HG03521 (cell line): ENCODE measurements around the gene RXRA.
A peak's percentile ranks its signal among the peaks of the same experiment; 100 is the strongest.

Source experiments
- ATAC-seq: cut with Tn5 transposase; IDR thresholded peaks from one replicate; pipeline ENCODE4 v1.9.1; 2021; ENCODE audit warnings: mild to moderate bottlenecking, moderate library complexity; ENCODE audit not compliant: unreplicated experiment

Gene RXRA

DNA sequence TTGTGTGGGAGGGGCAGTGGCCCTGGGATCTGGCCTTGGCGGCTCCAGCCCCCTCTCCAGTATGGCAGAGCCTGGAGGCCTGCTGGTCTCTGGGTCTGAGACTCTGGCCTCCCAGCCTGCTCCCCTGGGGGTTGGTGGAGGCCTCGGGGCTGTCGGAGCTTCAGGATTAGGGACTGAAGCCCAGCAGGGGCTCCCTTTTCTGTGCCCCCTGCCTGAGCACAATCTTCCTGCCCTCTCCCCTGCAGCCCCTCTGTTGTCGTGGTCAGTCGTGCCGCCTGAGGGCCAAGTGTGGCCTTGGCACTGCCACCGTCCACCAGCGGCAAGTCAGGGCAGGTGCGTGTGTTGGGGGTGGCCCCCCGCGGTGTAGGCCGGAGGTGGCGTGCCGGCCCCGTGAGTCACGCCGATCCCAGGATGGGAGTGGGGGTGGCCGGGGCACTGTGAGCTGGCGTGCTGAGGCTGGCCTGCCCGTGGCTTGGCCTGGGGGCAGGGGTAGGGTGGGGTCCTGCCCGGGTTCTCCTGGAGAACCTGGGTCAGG lies 53.6 kb downstream of the RXRA start:
- ATAC-seq: no peak

DNA sequence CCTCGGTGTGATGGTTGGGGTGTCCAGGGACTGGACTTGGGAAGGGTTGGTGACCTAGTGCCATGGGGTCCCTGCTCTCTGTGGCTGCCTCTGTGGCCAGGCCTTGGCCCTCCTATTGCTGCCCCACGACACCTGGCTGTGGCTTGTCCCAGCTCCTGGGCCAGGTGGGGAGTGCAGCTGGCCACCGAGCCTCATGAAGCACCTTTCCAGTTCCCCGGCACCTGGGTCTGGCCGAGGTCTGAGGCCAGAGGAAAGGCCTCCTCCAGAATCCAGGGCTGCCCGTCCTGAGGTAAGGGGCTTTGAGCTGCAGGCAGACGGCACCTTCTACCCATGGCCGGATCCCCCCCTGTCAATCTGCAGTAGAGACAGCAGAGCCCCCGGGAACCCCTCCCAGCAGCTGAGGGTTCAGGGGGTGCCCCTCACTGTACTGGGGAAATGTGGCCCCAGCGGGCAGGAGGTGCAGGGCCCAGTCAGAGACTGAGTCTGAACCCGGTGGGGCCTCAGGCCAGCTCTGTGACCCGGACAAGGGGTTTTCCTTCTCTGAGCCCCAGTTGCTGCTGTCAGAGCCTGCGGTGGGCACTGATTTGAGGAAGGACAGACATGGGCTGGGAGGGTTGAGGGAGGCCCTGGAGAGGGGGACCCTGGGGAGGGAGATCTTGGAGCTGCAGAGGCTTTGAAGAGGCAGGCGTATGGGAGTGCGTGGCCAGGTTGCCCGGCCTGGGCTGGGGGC lies 54.5 kb downstream of the RXRA start:
- ATAC-seq: no peak

DNA sequence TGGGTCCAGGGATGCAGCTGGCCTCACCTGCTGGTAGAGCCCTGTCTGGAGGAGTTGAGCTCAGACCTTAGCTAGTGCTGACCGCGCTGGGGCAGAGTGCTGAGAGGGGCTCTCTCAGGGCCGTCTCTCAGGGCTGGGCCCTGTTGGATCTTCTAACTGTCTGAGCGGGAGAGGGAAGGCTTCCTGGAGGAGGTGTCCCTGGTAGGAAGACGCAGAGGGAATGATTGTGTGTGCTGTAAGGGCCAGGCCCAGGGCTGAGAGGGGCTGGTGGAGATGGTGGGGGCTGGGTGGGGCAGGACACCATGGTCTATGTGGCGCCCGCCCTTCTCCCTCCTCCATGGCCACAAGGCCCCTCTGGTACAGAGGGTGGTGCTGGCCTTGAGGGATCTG lies 55.0 kb downstream of the RXRA start:
- no peak for ATAC-seq

DNA sequence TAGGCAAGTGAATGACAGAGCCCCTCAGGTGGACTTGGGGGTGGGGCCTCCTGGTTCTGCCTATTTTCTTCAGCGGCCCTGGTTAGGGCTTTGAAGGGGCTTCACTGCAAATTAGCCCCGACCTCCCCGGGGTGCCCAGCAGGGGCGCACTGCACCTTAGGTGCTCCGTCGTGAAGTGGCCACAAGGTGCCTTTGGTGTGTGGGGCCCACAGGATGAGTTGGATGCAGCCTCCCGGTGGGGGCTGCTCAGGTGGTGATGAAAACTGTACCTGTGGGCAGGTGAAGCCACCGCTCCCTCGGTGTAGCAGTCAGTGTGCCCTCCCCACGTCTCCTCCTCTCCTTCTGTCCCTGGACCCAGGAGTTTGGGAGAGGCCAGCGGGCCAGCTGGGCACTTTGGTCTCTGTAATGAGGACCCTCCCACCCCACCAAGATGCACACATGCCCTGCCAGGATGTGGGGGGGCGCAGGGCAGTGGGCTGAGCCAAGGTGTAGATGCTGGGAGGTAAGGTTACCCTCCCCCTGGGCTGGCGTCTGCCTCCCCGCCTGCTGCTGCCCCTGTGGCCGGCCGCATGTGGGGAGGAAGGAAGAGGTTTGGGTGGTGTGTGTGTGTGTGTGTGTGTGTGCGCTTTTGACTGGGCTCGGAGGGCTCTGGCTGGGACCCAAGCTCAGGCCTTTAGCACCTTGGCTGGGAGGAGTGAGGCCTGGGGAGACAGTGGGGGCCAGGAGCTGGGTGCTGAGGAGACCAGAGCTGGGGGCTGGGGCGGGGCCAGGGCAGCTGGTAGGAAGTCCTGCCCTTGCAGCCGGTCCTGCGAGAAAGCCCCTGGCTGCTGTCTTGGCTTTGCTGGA lies 55.6 kb downstream of the RXRA start:
- no peak for ATAC-seq

DNA sequence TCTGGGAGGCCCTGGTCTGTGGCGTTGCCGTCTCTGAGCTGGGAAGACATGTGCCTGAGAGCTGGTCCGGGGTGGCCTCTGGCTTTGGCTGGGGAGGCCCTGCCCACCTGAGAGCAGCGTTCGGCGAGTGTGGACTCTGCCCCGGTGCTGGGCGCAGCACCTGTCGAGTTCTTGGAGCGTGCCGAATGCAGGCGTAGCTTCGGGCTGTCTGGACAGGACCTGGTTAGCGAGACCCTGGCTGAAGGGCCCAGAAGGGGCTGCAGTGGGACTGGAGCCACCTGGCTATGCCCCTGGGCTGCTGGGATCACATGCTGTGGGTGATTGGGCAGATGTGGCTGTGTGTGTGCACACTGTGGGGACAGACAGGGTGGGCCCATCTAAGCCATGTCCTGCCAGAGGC lies 56.5 kb downstream of the RXRA start:
- no peak for ATAC-seq

DNA sequence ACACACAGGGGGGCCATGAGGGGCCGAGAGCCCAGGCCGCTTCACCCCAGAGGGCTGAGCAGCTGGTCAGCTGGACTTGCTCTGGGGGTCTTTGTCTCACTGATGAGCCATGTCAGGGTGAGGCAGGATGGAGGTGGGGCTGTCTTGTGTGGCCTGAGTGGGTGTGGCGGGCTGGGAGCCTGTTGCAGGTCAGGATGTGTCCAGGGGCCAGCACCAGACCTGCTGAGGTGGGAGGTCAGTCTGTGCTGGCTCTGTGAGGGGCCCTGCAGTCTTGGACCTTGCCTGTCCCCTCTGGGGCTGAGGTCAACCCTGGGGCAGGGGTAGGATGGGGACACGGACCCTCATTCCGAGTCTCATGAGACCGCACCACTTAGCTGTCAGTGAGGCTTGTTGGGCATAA lies 56.9 kb downstream of the RXRA start:
- no peak for ATAC-seq

DNA sequence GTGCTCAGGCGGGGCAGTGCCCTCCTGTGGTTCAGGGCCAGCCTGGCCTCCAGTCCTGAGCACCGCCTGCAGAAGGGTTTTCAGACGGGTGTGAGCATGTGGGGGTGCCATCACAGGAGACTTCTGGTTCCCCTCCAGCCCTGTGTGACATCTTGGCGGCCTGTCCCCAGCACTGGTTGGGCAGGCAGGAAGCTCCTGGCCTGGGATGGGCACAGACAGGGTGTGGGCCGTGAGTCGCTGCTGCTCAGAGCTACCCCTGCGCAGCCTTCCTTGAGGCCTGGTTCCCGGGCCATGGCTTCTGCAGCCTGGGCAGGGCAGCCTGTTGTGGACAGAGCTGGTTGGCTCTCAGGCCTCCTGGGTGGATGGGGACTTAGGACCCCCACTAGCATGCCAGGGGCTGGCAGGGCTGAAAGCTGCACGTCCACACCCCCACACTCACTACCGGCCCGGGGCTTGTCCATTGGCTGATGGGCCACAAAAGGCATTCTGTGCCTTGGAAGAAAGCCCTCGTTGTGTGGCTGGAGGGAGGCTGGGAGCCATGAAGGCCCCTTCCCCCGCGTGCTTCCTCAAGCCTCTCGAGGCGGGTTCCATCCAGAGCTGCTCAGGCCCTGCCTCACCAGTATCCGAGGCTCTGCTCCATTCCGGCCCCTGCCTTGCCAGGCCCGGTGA lies 58.7 kb downstream of the RXRA start:
- no peak for ATAC-seq

DNA sequence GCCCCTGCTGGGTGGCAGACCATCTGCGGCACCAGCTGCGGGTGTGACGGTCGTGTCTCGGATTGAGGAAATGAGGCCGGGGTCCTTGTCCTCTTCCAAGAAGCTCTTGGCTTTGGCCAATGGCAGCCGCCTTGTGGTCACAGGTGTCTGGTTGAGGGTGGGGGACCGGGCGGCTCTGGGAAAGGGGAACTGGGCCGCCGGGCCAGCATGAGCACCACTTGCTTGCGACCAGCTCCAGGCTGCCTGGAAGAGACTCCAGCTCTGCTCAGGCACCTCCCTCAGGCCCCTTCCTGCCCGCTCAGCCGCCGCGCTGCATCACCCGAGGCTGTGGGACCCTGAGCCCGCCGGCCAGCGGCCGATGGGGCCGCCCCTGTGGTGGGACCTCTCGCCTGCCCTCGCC lies 59.7 kb downstream of the RXRA start:
- ATAC-seq: no peak

DNA sequence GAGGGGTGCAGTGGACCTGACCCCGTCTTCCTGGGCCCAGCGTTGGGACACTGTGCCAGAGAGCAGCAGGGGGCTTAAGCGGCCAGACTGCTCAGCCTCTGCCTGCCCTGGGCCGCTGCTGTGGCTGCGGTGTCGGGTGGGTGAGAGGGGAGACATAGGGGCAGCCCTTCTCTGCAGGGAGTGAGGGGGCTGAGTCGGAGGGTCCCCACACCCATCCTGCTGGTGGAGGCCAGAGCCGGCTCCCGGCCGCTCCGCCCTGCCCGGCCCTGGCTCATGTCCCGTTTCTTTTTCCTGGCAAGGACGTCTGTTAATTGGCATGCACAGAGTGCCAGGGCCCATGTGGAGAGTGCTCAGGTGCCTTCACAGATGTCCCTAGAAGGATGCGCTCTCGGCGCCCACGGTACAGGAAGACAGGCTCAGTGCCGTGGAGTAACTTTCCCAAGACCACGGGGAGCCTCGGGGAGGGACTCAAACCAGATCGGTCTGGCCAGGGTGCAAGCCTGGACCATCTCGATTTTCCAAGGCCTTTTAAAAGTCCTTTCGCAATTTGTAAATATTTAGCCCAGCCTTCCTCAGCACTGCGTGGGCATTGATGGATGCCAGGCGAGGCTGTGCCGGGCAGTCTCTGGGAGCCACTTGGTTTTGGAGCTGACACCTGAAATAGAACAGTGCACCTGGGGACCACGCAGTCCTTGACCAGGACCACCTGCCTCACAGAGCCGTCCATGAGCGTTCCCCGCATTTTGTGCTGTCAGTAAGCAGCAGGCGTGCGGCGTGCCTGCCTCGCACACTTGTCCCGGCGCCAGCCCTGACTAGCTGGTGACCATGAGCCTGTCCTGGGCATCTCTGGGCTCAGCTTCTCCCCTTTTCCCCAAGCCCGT lies 60.9 kb downstream of the RXRA start:
- no peak for ATAC-seq

DNA sequence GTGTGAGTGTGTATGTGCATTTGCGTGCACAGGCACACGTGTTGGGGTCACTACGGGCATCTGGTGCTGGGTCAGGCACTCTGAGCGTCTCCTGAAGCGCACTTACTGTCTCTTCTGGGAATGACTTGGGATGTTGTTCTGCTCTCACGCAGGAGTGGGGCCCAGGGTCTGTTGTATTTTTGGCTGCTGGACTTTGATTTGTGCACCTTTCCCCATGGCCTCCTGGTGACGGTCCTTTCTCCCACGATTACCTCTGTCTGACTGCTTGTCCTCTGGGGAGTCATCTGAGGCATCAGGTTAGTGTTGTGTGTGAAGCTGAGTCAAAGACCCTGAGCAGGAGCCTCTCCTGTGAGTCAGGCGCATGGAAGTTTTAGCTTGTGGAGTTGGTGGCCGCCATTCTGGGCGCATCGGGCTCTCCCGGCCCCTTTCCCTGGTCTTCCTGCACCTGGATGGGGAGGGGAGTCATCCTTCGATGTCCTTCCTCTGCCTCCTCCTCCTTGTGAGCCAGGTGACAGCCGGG lies 62.1 kb downstream of the RXRA start:
- no peak for ATAC-seq

DNA sequence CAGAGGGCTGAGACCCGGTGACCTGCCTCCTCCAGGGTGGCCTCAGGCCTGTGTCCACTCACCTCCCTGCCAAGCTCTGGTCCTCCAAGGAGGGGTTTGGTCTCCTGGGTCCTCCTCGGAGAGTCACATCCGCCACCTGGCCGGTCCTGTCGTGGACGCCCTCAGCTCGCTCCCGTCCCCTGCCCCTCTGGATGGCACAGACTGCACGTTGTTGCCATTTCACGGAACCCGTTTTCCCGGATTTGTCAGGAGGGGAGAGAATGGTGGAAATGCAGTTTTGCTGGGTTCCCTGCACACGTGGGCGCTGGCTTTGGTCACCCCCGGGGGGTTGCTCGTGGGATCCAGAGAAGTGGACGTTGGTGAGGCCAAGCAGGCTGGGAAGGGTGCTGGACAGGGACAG lies 62.7 kb downstream of the RXRA start:
- no peak for ATAC-seq

DNA sequence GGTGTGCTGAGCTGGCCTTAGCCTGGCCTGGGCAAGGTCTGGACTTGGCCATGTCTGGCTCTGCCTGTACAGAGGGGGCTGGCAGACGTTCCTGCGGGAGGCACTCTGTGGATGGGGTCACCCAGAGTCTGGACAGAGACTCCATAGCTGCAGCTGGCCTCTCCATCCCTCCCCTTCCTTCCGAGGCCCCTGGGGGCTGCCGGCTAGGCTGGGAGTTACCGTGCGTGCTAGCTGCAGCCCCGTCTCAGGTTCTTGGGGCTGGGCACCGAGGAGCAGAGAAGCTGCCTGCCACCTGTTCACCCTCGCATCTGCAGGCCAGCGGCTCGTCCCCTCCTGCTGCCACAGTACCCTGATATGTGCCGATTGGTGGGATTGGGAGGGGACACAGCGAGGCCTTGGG lies 63.4 kb downstream of the RXRA start:
- no peak for ATAC-seq

DNA sequence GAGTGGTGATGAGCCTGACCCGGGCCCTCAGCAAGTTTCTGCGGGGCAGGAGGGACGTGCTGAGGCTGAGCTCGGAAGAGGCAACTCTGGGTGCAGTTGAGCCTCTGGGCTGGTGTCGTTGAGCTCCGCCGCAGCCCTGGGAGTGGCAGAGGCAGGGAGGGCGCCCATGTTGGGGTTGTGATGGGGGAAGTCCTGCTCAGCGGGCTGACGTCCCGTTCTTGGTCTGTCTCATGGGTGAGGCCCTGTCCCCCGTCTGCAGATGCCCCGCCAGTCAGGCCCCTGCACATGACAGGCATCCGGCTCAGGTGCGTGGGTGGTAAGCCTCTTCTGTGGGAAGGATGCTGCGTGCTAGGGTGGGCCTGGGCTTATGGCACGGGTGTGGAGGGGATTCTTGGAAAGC lies 64.3 kb downstream of the RXRA start:
- peak; percentile 20 for ATAC-seq

DNA sequence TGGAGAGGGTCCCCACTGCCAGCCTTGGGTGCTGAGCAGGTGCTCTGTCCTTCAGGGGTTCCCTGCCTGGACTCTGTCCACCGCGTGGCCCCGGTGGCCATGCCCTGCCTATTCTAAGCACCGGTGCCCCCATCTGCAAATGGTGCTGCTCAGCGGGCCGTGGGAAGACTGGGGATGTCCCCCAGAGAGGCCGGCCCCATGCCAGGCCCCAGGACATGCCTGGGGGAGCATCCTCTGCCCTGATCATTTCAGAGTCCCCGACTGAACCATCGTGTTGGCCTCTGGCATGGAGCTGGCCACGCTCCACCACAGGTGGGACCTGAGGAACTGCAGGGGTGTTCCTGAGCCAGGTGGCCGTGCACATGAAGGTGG lies 64.7 kb downstream of the RXRA start:
- ATAC-seq: peak; percentile 8

DNA sequence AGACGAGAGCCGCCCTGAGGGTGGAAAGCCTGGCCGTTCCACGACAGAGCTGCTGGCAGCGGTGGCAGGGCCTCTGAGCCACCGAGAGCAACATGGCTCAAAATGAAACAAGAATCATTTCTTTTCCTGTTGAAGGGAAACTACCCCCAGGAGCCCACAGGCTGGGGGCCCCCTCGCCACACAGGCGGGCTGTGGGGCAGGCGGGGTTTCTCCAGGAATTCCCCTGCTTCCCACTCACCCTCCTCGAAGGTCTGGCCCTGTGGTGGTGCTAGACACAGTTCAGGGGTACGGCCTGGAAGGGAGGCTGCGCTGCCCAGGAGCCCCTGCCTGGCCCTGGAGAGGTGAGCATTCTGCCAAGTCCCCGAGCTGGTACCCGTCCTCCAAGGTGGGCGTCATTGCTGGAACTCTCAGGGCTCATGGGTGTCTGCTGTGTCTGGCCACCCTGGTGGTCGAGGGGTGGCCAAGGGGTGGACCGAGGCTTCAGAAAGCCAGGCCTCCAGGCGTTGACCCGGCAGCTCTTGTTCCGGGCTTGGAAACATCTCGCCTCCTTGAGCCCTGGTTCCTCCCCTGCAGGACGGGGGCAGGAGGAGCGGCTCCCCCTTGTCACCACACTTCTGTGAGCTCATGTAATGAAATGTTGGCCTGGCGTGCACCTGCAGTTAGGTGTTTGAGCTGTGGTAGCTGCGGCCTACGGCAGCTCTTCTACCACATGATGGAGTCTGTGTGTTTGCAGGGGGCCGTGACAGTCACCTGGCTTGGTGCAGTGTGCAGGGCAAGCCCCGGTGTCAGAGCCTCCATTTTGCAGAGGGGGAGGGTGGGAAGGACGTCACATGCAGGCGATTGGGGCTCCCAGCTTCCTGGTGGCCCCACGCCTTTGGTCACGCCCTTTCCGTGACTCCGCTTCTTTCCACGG lies 65.3 kb downstream of the RXRA start:
- peak; percentile 42 for ATAC-seq

DNA sequence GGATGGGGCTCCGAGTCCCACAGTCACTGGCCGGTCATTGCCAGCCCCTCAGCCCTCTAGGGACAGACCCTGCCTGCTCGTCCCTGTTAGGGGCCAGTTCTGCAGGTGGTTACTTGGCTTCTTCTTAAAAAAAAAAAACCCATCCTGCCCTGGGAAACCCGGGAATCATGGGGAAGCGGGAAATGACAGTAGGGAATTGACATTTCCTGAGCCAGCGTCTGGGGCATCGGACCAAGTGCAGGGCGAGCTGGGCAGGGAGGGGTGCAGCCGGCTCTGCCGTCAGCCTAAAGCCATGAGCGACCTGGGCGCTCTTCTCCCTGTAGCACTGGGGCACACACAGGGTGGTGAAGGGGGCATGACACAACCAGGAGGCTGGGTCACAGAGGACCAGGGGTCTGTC lies 66.6 kb downstream of the RXRA start:
- ATAC-seq: no peak

DNA sequence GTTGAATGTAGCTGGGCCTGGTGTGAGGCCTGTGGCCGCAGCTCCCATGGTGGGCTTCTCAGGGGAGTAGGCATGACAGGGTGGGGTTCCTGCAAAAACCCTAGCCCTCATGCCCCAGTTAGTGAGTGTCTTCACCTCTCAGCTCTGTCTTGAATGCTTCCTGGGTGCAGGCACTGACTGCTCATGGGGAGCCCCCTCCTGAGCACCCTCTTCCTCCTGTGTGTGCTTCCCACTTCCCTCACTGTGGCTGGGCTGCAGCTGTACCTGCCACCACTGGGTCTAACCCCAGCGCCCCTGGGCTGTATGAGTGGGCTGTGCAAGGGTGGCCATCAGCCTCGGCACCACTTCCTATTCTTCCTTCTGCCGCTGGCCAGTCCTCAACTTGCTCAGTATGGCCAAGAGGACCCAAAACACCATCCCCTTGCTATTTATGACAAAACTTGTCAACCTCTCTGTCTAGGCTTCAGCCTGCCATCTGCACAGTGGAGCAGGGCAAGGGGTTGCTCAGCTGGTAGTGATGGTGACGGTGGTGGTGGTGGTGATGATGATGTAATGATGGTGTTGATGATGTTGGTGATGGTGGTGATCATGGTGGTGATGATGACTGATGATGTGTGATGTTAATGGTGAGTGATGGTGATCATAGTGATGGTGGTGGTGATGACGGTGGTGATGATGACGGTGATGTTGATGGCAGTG lies 67.5 kb downstream of the RXRA start:
- ATAC-seq: no peak

DNA sequence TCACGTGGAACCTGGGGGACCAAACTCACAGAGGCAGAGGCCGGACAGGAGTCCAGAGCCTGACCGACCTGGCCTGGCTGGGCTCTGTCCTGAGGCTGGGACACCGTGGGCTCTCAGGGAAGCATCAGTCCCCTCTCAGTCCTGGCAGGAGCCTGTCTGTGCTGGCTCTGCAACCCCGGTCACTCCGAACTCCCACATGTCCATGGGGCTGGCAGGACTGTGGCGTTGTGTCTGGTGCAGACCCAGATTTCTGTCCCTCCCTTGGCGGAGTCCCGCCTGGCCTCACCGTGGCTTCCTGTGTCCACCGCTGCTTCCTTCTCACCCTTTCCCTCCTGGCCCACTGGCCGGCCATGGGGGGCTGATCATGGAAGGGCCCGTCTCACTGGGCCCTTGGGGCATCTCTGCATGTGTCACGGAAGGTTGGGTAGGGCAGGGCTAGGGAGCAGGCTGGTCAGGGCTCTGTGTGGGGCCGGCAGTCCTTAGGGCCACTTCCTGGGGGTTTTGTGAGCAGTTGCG lies 68.8 kb downstream of the RXRA start:
- no peak for ATAC-seq
